Esophagus muscularis mucosa (tissue), 4 donors: Measurements from ENCODE around the gene HOXA7. TPM values are rescaled to one million over a fixed set of nuclear protein-coding genes. Genes with fewer than 3 reads are reported as not detected.

Experiments
- DNase-seq: peaks from one replicate; pipeline ENCODE4 v3.0.0-alpha.2; 2017; ENCODE audit errors: extremely low spot score
- H3K27ac ChIP-seq, 4 donors: fragments of 200-600 bp; sonication (generic); replicated peaks in 1 of 4; 1 replicate in 3 of 4; 2 replicates in 1 of 4; pipeline ENCODE4 v1.5.1; 2016 to 2019; ENCODE audit warnings: mild to moderate bottlenecking in 1 of 4
- H3K27me3 ChIP-seq, 4 donors: fragments of 200-600 bp; sonication (generic); one replicate each; pipeline versions ENCODE4 v1.5.1 to v1.6.0; 2016 to 2019
- H3K36me3 ChIP-seq, 4 donors: fragments of 200-600 bp; sonication (generic); one replicate each; pipeline ENCODE4 v1.5.1; 2016 to 2019
- H3K4me1 ChIP-seq, 4 donors: fragments of 200-600 bp; sonication (generic); one replicate each; pipeline ENCODE4 v1.5.1; 2016 to 2019
- H3K4me3 ChIP-seq, 4 donors: fragments of 200-600 bp; sonication (generic); 1 replicate in 2 of 4; 2 replicates in 2 of 4; pipeline ENCODE4 v1.5.1; 2016 to 2019; ENCODE audit warnings: mild to moderate bottlenecking in 4 of 4, moderate library complexity in 1 of 4
- H3K9me3 ChIP-seq, 4 donors: fragments of 200-600 bp; sonication (generic); 1 replicate in 3 of 4; 2 replicates in 1 of 4; pipeline ENCODE4 v1.5.1; 2016 to 2019
- EP300 ChIP-seq: sonication (generic); formaldehyde crosslinking; IDR thresholded peaks from one replicate; pipeline ENCODE4 v1.6.1; 2017; ENCODE audit warnings: antibody characterized with exemption
- POLR2A ChIP-seq: fragments of 450-650 bp; IDR thresholded peaks from one replicate; pipeline ENCODE4 v1.6.1; 2017; ENCODE audit warnings: antibody characterized with exemption, moderate library complexity, mild to moderate bottlenecking, low read depth
- POLR2AphosphoS5 ChIP-seq, 2 donors: sonication (generic); formaldehyde crosslinking; IDR thresholded peaks; one replicate each; pipeline ENCODE4 v1.6.1; 2017; ENCODE audit warnings: antibody characterized with exemption in 2 of 2
- WGBS: methylation state at CpG from one replicate; pipeline ENCODE4 v1.1.5; 2018; 5-methylcytosine and 5-hydroxymethylcytosine counted together
- intact Hi-C: fragments of 100-400 bp; cut with DNase I; formaldehyde crosslinking; loops from one replicate; pipeline ENCODE4 v1.15.1; 2023
- total RNA-seq, 4 donors: library from RNA; depleted of rRNA; stranded (reverse); fragments of >200 nt; gene quantifications; one replicate each; pipeline versions ENCODE4 v1.1.0 to v1.2.1, GENCODE V29; 2016
- TF ChIP-seq, protein P1 (sequence below), 3 experiments: fragments of 200-600 bp in 2 of 3; fragments of 450-650 bp in 1 of 3; sonication (generic) in 2 of 3; IDR thresholded peaks; one replicate each; pipeline ENCODE4 v1.5.1; 2017 to 2019; ENCODE audit warnings: antibody characterized with exemption in 3 of 3, mild to moderate bottlenecking in 2 of 3, moderate library complexity in 1 of 3

HOXA7 gene
- total RNA-seq, 4 donors from 2014 or later = 0.33 to 1.7 (median 0.49) TPM

DNA sequence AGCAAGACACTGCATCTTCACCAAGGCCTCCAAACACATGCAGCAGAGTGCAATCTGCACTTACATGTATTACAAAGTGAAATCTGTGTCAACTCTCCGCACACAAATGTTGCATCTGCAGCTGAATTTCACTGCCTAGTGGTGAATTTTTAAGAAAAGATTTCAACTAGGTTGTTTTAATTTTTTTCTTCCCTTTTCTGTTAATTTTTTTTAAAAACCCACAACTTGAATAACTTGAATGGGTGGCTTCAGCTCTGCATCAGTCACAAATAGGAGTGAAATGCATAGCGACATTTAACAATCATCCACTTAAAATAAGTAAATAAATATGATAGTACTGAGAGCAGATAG lies 37.5 kb upstream of the HOXA7 start:
- TF ChIP-seq POLR2AphosphoS5 (IDR thresholded peaks at IDR 0.05) (no peak), EP300 (no peak), POLR2A (no peak)
- TF ChIP-seq, protein P1, sequence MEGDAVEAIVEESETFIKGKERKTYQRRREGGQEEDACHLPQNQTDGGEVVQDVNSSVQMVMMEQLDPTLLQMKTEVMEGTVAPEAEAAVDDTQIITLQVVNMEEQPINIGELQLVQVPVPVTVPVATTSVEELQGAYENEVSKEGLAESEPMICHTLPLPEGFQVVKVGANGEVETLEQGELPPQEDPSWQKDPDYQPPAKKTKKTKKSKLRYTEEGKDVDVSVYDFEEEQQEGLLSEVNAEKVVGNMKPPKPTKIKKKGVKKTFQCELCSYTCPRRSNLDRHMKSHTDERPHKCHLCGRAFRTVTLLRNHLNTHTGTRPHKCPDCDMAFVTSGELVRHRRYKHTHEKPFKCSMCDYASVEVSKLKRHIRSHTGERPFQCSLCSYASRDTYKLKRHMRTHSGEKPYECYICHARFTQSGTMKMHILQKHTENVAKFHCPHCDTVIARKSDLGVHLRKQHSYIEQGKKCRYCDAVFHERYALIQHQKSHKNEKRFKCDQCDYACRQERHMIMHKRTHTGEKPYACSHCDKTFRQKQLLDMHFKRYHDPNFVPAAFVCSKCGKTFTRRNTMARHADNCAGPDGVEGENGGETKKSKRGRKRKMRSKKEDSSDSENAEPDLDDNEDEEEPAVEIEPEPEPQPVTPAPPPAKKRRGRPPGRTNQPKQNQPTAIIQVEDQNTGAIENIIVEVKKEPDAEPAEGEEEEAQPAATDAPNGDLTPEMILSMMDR (IDR thresholded peaks at IDR 0.05) = no peak
- intact Hi-C loops = loop anchor here (10.0 kb wide), 2 partner anchors 831 to 901 kb away; no protein-coding TSS in a partner anchor
- H3K36me3 ChIP-seq = no peaks in the 10 kb centered on the region
- H3K4me1 ChIP-seq = peaks cover 19 to 37% (median 34%) of the 10 kb centered on the region in 4 donors
- H3K4me3 ChIP-seq = no peak overlapping the region
- 27% methylated on average over 2 of the region's 2 CpGs for WGBS
- no peak for DNase-seq
- no peak overlapping the region for H3K27ac ChIP-seq
- no peaks in the 10 kb centered on the region for H3K9me3 ChIP-seq
- peaks cover 6 to 100% (median 92%) of the 10 kb centered on the region in 4 donors for H3K27me3 ChIP-seq

DNA sequence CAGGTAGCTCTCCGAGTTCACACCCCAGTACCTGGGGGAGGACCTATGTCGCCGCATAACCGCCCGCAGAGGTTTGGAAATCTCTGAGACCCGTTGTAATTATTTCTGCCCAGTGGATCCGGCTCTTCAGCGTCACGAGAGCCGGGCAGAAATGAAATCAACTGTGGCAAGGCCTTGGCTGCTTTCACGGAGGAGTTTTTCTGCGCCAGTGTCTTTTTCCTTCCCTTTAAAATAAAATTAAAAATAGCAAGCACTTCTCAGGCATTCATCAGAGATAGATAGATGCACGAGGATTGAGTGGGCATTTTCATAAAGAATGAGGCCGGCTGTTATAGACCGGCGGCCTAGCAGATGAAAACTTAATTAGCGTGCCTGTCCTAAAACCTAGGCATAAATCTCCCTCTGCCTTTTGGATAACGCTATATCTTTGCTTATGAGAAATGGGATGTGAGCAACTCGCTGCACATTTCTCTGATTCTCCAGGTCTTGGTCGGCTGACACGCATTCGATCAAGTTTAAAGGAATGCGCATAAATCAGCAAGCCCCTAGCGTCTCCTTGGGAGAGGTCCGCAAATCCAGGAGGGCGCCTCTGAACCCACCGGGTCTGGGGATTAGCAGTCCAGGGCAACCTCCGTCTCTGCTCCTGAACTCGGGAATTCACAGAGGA lies 37.0 kb upstream of the HOXA7 start:
- Histone ChIP-seq H3K9me3 (no peaks in the 10 kb centered on the region), H3K4me3 (peak overlapping the region in 3 of 4 donors; percentile 33 to 49 (median 40)), H3K27me3 (peaks cover under 1 to 100% (median 92%) of the 10 kb centered on the region in 4 donors), H3K36me3 (no peaks in the 10 kb centered on the region), H3K27ac (no peak overlapping the region), H3K4me1 (peaks cover 20 to 37% (median 34%) of the 10 kb centered on the region in 4 donors)
- DNase-seq = no peak
- 22% methylated on average over 29 of the region's 29 CpGs for WGBS
- intact Hi-C loops = loop anchor here (10.0 kb wide), 2 partner anchors 831 to 901 kb away; no protein-coding TSS in a partner anchor
- TF ChIP-seq, protein P1 (IDR thresholded peaks at IDR 0.05) = no peak
- TF ChIP-seq EP300 = no peak
- no peak for TF ChIP-seq POLR2A
- TF ChIP-seq POLR2AphosphoS5 (IDR thresholded peaks at IDR 0.05) = no peak

DNA sequence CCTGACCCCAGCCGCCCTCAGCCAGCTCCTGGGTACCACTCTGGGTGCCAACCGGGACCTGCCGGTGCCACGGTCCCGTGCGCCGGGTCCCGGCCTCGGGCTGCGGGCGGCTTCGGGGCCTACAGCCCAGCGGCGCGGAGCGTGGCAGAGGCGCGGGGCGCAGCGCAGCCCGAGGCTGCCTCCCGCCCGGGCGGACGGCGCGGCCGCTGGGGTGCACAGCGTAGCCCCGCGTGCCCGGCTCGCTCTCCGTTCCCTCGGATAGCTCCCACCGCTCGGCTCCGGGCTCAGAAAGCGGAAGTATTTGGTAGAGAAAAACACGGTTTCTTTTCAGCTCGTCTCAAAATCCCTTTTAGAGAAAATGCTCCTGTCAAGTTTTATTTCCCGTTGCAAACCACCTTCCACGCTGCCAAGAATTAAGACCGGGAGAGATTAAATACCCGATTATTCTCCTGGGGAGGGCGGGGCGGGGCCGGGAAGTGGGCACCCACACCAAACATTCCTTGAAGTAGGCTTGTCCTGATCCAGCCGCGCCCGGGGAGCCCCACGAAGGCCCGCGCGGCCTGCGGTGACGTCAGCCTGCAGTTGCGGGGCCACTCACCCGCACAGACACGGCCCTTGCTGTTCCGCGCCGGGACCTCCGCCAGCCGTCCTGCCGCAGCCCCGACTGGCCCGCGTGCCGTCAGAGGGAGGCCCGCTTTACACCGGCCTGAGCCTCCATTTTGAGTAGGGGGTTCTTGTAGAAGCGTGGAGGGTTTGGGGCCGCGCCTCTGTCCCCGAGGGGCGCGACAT lies 36.3 kb upstream of the HOXA7 start:
- no peak for DNase-seq
- H3K4me3 ChIP-seq = peak overlapping the region; percentile 31 to 49 (median 36)
- H3K27ac ChIP-seq = no peak overlapping the region
- H3K9me3 ChIP-seq = no peaks in the 10 kb centered on the region
- WGBS = under 1% methylated on average over 27 of the region's 78 CpGs
- peaks cover 26 to 40% (median 37%) of the 10 kb centered on the region in 4 donors for H3K4me1 ChIP-seq
- intact Hi-C loops = loop anchor here (10.0 kb wide), 2 partner anchors 832 to 902 kb away; no protein-coding TSS in a partner anchor
- H3K36me3 ChIP-seq = no peaks in the 10 kb centered on the region
- H3K27me3 ChIP-seq = peaks cover 0 to 100% (median 92%) of the 10 kb centered on the region in 4 donors
- no peak for TF ChIP-seq POLR2A
- TF ChIP-seq EP300 = no peak
- TF ChIP-seq, protein P1 (IDR thresholded peaks at IDR 0.05) = no peak

GRCh38 chr7:27191833-27192545 lies 35.5 kb upstream of the HOXA7 start:
- no peak for TF ChIP-seq POLR2A
- no peak for TF ChIP-seq EP300
- Histone ChIP-seq H3K36me3 (no peaks in the 10 kb centered on the region), H3K4me3 (peak overlapping the region; percentile 31 to 49 (median 36)), H3K27ac (no peak overlapping the region), H3K4me1 (peaks cover 26 to 45% (median 39%) of the 10 kb centered on the region in 4 donors), H3K27me3 (peaks cover 0 to 100% (median 93%) of the 10 kb centered on the region in 4 donors), H3K9me3 (no peaks in the 10 kb centered on the region)
- WGBS = 21% methylated on average over 23 of the region's 42 CpGs
- no peak for DNase-seq
- intact Hi-C loops = loop anchor here (10.0 kb wide), 2 partner anchors 833 to 903 kb away; no protein-coding TSS in a partner anchor
